ENCODE results near the gene PCDHGA1.

PCDHGA1 gene

GRCh38 chr5:141557681-141558136 lies 227.4 kb downstream of the PCDHGA1 start:
- DNase-seq = no peak

- no peak for DNase-seq
Measured at GRCh38 chr5:141558150-141558549, 227.8 kb downstream of the PCDHGA1 start.

GRCh38 chr5:141559461-141559860 lies 229.1 kb downstream of the PCDHGA1 start:
- DNase-seq = no peak

- no peak for DNase-seq
Measured at GRCh38 chr5:141560151-141560550, 229.8 kb downstream of the PCDHGA1 start.

GRCh38 chr5:141560725-141561483 lies 230.6 kb downstream of the PCDHGA1 start:
- DNase-seq = no peak
